GM12891 (cell line): ENCODE measurements around the gene NCOR2.

Experiments
- DNase-seq: peaks from one replicate; pipeline ENCODE4 v3.0.0; 2011; ENCODE audit warnings: low spot score; ENCODE audit not compliant: insufficient read length
- FAIRE-seq: peaks from 2 replicates; lab custom pipeline; 2011; peaks lifted over from hg19 to GRCh38; lab: Jason Lieb, UNC
- PAX5 ChIP-seq: IDR thresholded peaks from 2 replicates; pipeline ENCODE4 v1.6.1; 2011; ENCODE audit warnings: low read length, moderate library complexity, mild to moderate bottlenecking; ENCODE audit not compliant: insufficient read depth, severe bottlenecking
- POLR2A ChIP-seq: IDR thresholded peaks from 2 replicates; pipeline ENCODE4 v1.6.1; 2011; ENCODE audit warnings: low read depth, low read length, control low read depth
- POLR2AphosphoS5 ChIP-seq: IDR thresholded peaks from 2 replicates; pipeline ENCODE4 v1.6.1; 2011; ENCODE audit warnings: low read depth, low read length, control low read depth
- POU2F2 ChIP-seq: IDR thresholded peaks from 2 replicates; pipeline ENCODE4 v1.6.1; 2011; ENCODE audit warnings: low read depth, mild to moderate bottlenecking, control low read depth, low read length, moderate library complexity
- SPI1 ChIP-seq: IDR thresholded peaks from 2 replicates; pipeline ENCODE4 v1.6.1; 2011; ENCODE audit warnings: low read depth, low read length, control low read depth
- TAF1 ChIP-seq: IDR thresholded peaks from 2 replicates; pipeline ENCODE4 v1.6.1; 2011; ENCODE audit warnings: low read depth, low read length, control low read depth

The NCOR2 gene

GRCh38 chr12:124562018-124562795, 5.2 kb downstream of the NCOR2 start:
- TF ChIP-seq SPI1 (no peak), PAX5 (no peak)
- DNase-seq (no peak), FAIRE-seq (no peak)

GRCh38 chr12:124561231-124561630, 6.2 kb downstream of the NCOR2 start:
- DNase-seq (no peak), FAIRE-seq (no peak)
- TF ChIP-seq SPI1 (peak; percentile 51; the same call in 1 of the 2 replicates), POLR2A (no peak)

- no peak for TF ChIP-seq TAF1
- no peak for TF ChIP-seq SPI1
- TF ChIP-seq POLR2A = no peak
- TF ChIP-seq POU2F2 = no peak
- no peak for TF ChIP-seq POLR2AphosphoS5
- TF ChIP-seq PAX5 = no peak
- FAIRE-seq (peak; percentile 31), DNase-seq (no peak)
Observed at GRCh38 chr12:124560146-124560890, 7.1 kb downstream of the NCOR2 start.

GRCh38 chr12:124559182-124560017, 8.0 kb downstream of the NCOR2 start:
- DNase-seq (no peak), FAIRE-seq (no peak)
- TF ChIP-seq PAX5 (no peak), POLR2A (no peak), SPI1 (no peak), TAF1 (no peak), POLR2AphosphoS5 (no peak), POU2F2 (no peak)

- FAIRE-seq = no peak
- no peak for DNase-seq
- TF ChIP-seq POLR2AphosphoS5 (no peak), TAF1 (no peak), PAX5 (no peak), POLR2A (no peak), SPI1 (no peak), POU2F2 (no peak)
Observed at GRCh38 chr12:124558313-124558712, 9.1 kb downstream of the NCOR2 start.

GRCh38 chr12:124557518-124558223, 9.7 kb downstream of the NCOR2 start:
- no peak for FAIRE-seq
- no peak for TF ChIP-seq POU2F2
- TF ChIP-seq POLR2A = no peak
- no peak for TF ChIP-seq SPI1
- TF ChIP-seq POLR2AphosphoS5 = no peak
- no peak for TF ChIP-seq PAX5
- TF ChIP-seq TAF1 = no peak
- no peak for DNase-seq

- no peak for FAIRE-seq
Observed at GRCh38 chr12:124556896-124557501, 10.4 kb downstream of the NCOR2 start.

GRCh38 chr12:124556074-124556466, 11.3 kb downstream of the NCOR2 start:
- DNase-seq (no peak), FAIRE-seq (peak; percentile 20)
- TF ChIP-seq SPI1 (no peak), POU2F2 (no peak), POLR2A (no peak), POLR2AphosphoS5 (no peak), TAF1 (no peak), PAX5 (no peak)

More at GRCh38 chr12:124556896-124557501, 10.4 kb downstream of the NCOR2 start:
- no peak for DNase-seq
- TF ChIP-seq POLR2AphosphoS5 (no peak), TAF1 (no peak), PAX5 (no peak), POU2F2 (no peak), POLR2A (no peak), SPI1 (no peak)
